ENCODE measurements around the gene RAB6C.
"Not testable (repeated sequence)": the region's sequence is repeated elsewhere in the genome, so short reads cannot be mapped to it uniquely, and the experiment has no call there.

GRCh38 chr2:130025931-130026330, 46.5 kb downstream of the RAB6C start:
- TF ChIP-seq, protein P1, sequence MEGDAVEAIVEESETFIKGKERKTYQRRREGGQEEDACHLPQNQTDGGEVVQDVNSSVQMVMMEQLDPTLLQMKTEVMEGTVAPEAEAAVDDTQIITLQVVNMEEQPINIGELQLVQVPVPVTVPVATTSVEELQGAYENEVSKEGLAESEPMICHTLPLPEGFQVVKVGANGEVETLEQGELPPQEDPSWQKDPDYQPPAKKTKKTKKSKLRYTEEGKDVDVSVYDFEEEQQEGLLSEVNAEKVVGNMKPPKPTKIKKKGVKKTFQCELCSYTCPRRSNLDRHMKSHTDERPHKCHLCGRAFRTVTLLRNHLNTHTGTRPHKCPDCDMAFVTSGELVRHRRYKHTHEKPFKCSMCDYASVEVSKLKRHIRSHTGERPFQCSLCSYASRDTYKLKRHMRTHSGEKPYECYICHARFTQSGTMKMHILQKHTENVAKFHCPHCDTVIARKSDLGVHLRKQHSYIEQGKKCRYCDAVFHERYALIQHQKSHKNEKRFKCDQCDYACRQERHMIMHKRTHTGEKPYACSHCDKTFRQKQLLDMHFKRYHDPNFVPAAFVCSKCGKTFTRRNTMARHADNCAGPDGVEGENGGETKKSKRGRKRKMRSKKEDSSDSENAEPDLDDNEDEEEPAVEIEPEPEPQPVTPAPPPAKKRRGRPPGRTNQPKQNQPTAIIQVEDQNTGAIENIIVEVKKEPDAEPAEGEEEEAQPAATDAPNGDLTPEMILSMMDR (IDR thresholded peaks at IDR 0.05): not testable (repeated sequence)
- not testable (repeated sequence) for TF ChIP-seq POLR2A (IDR thresholded peaks at IDR 0.05)

All from testis (tissue), 2 donors.